Measurements from ENCODE around the gene SLC22A31.
A peak's percentile ranks its signal among the peaks of the same experiment; 100 is the strongest.

Gene SLC22A31

DNA sequence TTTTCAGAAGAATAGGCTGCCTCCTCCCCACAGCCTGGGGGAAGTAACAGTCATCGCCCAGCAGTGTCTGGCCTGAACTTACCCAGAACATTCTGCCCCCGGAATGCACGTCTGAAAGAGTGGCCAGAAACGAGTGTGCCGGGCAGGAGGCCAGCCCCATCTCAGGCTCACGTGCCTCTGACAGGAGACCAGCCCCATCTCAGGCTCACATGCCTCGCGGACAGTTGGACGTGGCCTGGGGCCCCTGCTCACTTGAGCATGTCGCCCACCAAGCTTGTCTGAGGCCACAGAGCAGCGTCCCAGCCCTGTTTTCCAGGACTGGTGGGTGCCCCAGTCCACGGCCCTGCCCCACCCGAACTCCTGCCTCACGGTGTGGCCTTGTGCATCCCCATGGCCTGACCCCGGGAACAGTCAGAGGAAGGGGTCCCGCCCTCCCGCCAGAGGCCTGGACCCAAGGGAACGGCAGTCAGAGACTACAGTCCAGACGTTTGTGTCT is 45.1 kb downstream of the SLC22A31 start:
- no peak for DNase-seq (ENCODE audit: low read depth)

DNA sequence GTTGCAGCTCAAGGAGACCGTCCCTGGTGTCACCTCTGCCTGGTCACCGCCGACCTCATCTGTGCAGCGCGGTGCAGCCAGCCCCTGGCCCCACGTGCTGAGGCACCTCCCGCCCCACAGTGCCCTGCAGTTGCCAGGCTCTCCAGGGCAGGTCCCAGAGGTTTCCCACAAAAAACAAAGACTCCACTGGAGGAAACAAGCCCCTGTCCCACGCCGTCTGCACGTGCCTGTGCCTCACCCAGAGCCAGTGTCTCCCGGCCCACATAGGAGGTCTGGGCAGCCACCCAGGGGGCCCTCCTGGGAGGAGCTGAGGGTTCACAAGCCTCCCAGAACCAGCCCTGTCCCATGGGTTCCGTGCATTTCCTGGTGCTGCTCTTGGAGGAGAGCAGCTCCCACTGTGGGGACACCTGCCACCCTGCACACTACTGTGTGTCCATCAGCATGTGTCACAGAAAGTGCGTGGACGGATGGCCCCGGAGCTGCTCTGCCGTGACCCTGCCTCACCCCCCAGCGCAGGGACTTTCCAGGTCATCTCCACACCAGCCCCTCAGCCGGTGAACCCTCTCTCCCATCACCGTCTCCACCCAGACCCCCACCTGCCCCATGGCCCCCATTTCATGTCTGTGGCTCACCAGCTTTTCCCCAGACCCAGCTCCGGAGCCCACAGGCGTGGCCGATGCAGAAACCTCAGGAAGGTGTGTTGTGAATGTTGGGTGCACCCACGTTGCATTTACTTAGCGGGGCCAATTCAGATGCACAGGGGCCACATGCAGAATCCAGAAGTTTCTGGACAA is 45.8 kb downstream of the SLC22A31 start:
- DNase-seq (ENCODE audit: low read depth) = no peak
- no peak overlapping the region for H3K4me3 ChIP-seq (ENCODE audit: low read depth, low read length)
- TF ChIP-seq, protein P1, sequence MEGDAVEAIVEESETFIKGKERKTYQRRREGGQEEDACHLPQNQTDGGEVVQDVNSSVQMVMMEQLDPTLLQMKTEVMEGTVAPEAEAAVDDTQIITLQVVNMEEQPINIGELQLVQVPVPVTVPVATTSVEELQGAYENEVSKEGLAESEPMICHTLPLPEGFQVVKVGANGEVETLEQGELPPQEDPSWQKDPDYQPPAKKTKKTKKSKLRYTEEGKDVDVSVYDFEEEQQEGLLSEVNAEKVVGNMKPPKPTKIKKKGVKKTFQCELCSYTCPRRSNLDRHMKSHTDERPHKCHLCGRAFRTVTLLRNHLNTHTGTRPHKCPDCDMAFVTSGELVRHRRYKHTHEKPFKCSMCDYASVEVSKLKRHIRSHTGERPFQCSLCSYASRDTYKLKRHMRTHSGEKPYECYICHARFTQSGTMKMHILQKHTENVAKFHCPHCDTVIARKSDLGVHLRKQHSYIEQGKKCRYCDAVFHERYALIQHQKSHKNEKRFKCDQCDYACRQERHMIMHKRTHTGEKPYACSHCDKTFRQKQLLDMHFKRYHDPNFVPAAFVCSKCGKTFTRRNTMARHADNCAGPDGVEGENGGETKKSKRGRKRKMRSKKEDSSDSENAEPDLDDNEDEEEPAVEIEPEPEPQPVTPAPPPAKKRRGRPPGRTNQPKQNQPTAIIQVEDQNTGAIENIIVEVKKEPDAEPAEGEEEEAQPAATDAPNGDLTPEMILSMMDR (IDR thresholded peaks at IDR 0.05; ENCODE audit: control insufficient read depth, extremely low read depth, insufficient read depth) = no peak

More for the DNA sequence above, 45.1 kb downstream of the SLC22A31 start:
- no peak overlapping the region for H3K4me3 ChIP-seq (ENCODE audit: low read depth, low read length)
- TF ChIP-seq, protein P1 (IDR thresholded peaks at IDR 0.05; ENCODE audit: control insufficient read depth, extremely low read depth, insufficient read depth) = no peak

DNA sequence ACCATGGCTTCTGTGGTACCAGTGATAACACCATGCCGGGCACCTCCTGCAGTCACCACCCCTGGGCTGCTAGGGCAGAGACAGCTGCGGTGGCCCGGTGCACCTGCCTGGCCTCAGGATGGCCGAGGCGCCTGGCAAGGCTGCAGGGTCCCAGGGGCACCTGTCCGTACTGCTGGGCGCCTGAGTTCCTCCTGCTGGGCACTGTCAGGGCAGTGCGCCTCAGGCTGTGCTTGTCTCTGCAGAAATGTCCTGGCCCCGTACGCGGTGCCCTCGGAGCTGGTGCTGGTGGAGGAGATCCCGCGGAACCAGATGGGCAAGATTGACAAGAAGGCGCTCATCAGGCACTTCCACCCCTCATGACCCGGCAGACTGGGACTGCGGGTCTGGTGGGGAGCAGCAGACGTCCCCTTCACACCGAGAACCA is 46.5 kb downstream of the SLC22A31 start:
- H3K4me3 ChIP-seq (ENCODE audit: low read depth, low read length) = no peak overlapping the region
- DNase-seq (ENCODE audit: low read depth) = peak; percentile 77
- TF ChIP-seq, protein P1 (IDR thresholded peaks at IDR 0.05; ENCODE audit: control insufficient read depth, extremely low read depth, insufficient read depth) = peak; percentile 17; the same call in 1 of the 2 replicates

DNA sequence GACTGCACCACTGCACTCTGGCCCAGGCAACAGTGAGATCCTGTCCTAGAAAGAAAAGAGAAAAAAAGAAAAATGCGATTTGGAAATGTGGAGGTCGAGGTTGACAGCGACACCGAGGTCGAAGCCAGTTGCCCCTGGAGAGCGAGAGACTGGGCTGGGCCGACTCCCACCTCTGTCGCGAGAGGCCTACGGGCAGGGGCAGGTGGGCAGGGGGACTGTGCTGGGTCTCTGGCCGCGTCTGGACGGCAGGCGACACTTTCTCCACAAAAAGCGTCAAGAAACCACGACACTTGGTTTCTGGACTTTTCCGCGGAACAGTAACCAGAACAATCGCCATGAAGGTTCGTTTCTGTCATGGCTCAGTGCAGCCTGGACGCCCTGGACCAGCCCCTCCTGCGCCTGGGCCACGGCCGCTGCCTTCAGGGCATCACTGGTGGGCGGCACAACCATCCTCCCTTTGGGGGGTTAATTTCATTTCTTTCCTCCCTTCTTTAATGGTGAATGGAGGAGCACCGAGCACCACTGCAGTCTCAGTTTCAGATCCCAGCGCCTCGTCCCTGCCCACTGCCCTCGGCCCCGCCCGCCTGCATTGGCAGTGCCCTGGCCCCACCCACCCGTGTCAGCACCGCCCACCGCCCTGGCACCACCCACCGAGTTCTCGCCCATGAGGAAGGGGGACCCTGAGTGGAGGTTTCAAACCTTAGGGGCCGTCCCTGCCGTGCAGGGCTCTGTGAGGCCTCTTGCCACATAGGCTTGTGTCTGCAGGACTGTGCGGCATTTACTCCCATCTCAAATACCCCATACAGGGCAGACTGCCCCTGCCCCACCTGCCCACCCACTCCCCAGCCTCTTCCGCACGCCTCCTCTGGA is 47.3 kb downstream of the SLC22A31 start:
- TF ChIP-seq, protein P1 (IDR thresholded peaks at IDR 0.05; ENCODE audit: control insufficient read depth, extremely low read depth, insufficient read depth) = no peak
- H3K4me3 ChIP-seq (ENCODE audit: low read depth, low read length) = no peak overlapping the region
- DNase-seq (ENCODE audit: low read depth) = no peak

DNA sequence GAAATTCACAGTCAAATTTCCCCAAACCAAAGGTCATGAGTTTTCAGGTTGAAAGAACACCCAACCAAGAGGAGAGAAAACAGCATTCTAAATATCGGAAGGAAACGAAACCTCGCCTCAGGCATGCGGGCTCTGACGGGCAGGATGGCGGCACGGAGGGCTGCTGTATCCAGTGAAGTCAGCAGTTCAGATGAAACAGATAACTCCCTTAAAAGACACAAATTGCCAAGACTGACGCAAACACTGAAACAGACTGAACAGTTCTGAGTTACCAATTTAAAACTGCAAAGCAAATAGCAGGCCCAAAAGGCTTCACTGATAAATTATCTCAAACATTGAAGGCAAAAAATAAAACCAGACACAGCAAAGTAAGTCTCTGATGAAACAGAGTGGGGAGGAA is 49.4 kb downstream of the SLC22A31 start:
- DNase-seq (ENCODE audit: low read depth) = no peak
- H3K4me3 ChIP-seq (ENCODE audit: low read depth, low read length) = no peak overlapping the region
- TF ChIP-seq, protein P1 (IDR thresholded peaks at IDR 0.05; ENCODE audit: control insufficient read depth, extremely low read depth, insufficient read depth) = no peak

DNA sequence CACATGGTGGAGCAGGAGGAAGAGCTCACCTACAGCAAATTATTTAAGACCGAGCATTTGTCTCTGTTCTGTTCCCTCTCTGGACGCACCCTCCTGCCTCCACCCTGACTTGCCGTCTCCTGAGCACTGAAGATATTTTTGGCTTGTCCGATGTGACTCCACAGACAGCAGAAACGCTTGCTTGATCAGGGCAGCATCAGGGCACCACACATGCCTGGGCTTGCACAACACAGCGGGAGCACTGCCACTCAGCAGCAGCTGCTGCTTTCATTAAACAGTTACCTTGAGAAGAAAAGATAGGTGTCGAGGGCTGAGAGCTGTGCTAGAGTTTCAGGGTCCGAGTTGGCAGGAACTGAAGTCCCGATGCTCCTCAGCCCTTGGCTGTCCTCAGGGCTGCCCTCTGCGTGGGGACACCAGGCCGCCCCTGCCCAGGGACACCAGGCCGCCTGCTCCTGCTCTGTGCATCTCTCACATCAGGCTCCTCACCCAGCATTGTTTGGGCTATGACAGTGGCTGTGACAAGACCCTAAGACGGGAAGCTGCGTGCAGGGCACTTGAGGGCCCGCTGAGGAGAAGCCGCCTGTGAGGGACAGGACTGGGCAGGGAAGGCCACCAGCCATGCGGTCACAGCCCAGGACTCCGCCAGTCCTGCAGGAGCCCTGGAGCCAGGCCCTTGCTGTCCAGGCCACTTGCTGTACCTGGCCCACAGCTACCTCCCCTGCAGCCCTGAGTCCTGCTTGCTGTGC is 50.1 kb downstream of the SLC22A31 start:
- TF ChIP-seq, protein P1 (IDR thresholded peaks at IDR 0.05; ENCODE audit: control insufficient read depth, extremely low read depth, insufficient read depth) = no peak
- no peak for DNase-seq (ENCODE audit: low read depth)

More for the DNA sequence above, 50.1 kb downstream of the SLC22A31 start:
- H3K4me3 ChIP-seq (ENCODE audit: low read depth, low read length) = no peak overlapping the region
